Omental fat pad (tissue), 4 donors: Measurements from ENCODE around the gene HPCAL1. TPM values are rescaled to one million over a fixed set of nuclear protein-coding genes. Genes with fewer than 3 reads are reported as not detected.

Experiments used
- ATAC-seq: fragments of 150-250 bp; one replicate; pipeline ENCODE4 v1.9.1; 2016; ENCODE audit warnings: mild to moderate bottlenecking, moderate library complexity; ENCODE audit not compliant: low FRiP score
- DNase-seq: peaks from one replicate; pipeline ENCODE4 v3.0.0-alpha.2; 2019; ENCODE audit warnings: low spot score
- total RNA-seq, 4 donors: library from RNA; depleted of rRNA; stranded (reverse); fragments of >200 nt; gene quantifications; one replicate each; pipeline ENCODE4 v1.1.0, GENCODE V29; 2016
- TF ChIP-seq, protein P1 (sequence below), 3 donors: fragments of 450-650 bp; IDR thresholded peaks; one replicate each; pipeline ENCODE4 v1.5.1; 2016 to 2017; ENCODE audit warnings: antibody characterized with exemption in 3 of 3, mild to moderate bottlenecking in 3 of 3, moderate library complexity in 2 of 3

Gene HPCAL1
- total RNA-seq, 4 donors from 2014 or later = 51.8 to 75.8 (median 67.8) TPM

DNA sequence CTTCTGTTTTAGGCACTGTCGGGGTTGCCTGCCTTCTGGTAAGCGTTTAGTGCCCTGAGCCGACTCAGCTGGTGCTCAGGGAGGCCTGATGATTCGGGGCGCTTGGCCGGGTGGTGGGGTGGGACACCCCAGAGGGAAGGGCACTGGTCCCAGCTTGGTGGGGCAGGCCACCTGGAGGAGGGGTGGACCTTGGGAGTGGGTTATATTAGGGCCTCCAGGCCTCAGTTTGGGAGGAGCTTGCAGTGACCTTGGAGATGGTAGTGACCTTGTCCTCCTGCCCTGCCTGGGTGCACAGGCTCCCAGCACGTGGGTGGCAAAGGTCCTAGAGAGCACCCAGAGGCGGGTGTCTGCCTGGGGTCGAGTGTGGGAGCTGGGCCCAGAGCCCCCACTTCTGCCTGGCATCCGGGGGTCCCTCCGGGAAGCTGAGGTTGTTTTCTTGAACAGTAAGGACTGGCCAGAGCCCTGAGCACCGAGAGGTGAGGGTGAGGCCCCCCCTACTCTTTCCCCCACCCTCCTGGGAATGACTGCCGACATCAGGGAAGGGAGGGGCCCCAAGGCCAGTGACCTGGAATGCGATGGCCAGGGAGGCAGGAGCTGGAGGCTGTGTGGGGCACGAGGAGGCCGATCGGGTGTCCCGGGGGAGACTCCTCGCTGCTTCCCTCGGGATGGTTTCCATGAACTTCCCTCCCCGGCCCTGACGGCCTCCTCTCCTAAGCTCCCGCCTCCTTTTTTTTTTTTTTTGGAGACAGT, 61.3 kb downstream of the HPCAL1 start:
- no peak for ATAC-seq
- no peak for DNase-seq
- TF ChIP-seq, protein P1, sequence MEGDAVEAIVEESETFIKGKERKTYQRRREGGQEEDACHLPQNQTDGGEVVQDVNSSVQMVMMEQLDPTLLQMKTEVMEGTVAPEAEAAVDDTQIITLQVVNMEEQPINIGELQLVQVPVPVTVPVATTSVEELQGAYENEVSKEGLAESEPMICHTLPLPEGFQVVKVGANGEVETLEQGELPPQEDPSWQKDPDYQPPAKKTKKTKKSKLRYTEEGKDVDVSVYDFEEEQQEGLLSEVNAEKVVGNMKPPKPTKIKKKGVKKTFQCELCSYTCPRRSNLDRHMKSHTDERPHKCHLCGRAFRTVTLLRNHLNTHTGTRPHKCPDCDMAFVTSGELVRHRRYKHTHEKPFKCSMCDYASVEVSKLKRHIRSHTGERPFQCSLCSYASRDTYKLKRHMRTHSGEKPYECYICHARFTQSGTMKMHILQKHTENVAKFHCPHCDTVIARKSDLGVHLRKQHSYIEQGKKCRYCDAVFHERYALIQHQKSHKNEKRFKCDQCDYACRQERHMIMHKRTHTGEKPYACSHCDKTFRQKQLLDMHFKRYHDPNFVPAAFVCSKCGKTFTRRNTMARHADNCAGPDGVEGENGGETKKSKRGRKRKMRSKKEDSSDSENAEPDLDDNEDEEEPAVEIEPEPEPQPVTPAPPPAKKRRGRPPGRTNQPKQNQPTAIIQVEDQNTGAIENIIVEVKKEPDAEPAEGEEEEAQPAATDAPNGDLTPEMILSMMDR (IDR thresholded peaks at IDR 0.05) = no peak

DNA sequence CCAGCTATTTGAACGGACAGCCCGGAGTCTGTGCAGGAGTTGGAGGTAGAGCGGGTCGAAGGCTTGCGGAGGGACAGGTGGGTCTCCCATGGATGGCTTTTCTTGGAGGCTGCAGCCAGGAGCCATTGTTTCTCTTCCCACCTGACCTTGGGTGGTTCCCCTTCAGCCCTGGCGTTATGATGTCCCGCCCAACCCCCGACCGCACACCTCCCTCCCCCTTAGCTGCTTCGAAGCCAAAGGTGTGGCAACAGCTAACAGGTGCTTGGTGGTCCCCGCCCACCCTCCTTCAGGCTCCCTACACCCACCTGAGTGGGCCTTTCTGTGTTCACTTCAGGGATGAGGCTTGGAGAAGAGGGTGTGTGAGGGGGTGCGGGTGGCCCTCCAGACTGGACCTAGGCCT, 62.7 kb downstream of the HPCAL1 start:
- DNase-seq (no peak), ATAC-seq (no peak)

DNA sequence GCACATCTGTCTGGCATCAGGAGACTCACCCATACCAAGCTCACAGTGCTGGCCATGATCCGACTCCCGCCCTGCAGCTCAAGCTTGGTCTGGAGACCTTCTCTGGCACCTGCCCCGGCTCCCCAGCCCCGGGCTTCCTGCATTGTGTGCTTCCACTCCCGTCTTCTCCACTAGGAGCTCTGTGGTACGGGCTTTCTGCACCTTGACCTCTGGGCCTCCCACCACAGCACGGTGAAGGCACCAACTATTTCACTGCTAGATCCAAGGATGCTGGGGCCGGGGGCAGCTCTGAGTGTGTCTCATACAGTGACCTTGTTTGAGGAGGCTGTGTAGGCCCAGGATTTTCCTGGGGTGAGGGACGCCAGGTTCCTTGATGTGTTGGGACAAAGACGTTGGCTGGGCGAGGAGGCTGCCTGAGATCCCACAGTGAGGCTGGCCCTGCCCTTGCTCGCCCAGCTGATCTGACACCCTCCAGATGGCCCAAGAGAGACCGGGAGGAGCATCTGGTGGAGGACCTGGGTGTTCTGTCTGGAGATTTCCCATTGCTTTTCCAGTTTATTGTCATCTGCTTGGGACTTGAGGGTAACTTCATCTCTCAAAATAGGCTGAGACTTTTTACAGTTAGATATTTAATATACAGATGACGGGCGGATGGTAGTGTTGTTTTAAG, 64.0 kb downstream of the HPCAL1 start:
- TF ChIP-seq, protein P1 (IDR thresholded peaks at IDR 0.05) = no peak
- ATAC-seq (no peak), DNase-seq (no peak)

More for the DNA sequence above, 62.7 kb downstream of the HPCAL1 start:
- TF ChIP-seq, protein P1 (IDR thresholded peaks at IDR 0.05) = no peak

DNA sequence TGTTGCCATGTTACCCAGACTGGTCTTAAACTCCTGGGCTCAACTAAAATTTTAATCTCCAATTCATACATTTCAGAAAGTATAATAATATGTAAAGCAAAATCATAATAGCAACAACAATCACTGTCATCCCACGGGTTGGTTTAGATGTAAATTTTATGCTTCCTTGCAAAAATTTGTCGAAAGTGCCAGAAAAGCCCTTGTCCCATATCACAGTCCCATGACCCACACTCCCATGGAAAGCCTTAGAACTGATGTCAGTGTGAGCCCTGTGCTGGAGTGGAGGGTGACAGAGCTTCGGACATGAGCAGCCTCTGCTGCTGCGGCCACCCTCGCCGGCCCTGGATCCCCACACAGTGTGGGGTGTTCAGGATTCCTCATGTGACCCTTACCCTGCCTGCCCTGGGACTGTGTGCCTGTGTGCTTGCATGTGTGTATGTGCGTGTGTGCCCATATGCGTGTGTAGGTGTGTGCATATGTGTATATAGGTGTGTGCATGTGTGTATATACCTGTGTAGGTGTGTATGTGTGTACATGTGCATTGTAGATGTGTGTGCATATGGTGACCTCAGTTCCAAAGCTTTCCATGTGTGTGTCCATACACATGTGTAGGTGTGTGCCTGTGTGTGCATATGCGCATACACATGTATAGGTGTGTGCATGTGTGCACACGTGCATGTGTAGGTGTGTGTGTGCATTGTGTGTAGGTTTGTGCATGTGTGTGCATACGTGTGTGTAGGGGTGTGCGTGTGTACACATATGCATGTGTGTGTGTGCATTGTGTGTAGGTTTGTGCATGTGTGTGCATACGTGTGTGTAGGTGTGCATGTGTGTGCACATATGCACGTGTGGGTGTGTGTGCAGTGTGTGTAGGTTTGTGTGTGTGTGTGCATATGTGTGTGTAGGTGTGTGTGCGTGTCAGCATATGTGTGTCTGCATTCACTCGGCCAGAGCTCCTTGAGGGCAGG, 65.1 kb downstream of the HPCAL1 start:
- TF ChIP-seq, protein P1 (IDR thresholded peaks at IDR 0.05) = no peak
- DNase-seq (no peak), ATAC-seq (no peak)

DNA sequence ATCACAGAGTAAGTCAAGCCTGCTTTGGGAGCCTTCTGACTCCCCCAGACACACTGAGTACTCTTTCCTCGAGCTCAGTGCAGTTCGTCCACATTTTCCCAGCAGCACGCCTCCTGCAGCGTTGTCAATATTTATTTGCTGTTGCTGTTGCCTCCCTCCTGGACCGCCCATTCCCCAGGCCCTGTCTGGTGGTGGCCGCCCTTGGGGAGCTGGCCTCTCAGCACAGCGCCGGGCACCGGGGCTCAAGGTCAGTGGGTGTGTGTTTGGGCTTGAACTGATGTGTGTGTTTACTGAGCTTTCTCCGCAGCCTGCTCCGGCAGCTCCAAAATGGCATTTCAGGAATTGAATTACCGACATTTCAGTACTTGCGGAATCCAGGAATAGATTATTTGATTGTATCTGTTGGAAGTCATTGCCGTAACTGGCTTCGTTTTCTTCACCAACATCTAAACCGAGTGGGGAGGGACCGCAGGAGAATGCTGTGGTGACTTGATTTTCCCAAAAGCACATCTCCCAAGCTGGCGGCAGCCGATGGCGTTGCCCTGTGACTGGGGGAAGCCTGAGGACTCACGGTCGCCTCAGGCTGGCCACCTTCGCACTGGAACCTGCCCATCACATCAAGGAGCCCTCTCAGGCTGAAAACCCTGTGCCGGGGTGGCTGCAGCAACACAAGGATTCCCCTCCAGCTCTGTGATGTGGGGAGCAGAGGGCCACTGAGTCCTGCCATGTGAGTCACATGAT, 66.0 kb downstream of the HPCAL1 start:
- ATAC-seq = no peak
- TF ChIP-seq, protein P1 (IDR thresholded peaks at IDR 0.05) = no peak
- no peak for DNase-seq
